ENCODE data around the gene UBXN6.

Gene UBXN6

DNA sequence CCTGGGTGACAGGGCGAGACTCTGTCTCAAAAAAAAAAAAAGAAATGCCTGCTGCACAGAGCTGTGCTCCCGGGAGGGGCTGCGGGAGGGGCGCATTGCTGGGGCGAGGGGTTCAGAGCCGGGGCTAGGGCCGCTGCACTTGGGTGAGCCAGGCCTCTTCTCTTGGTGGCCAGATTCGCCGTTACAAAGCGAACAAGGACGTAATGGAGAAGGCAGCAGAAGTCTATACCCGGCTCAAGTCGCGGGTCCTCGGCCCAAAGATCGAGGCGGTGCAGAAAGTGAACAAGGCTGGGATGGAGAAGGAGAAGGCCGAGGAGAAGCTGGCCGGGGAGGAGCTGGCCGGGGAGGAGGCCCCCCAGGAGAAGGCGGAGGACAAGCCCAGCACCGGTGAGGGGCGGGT lies 41.7 kb upstream of the UBXN6 start:
- no peak overlapping the region for H3K4me3 ChIP-seq (ENCODE audit: low read depth, low read length)
- TF ChIP-seq, protein P1, sequence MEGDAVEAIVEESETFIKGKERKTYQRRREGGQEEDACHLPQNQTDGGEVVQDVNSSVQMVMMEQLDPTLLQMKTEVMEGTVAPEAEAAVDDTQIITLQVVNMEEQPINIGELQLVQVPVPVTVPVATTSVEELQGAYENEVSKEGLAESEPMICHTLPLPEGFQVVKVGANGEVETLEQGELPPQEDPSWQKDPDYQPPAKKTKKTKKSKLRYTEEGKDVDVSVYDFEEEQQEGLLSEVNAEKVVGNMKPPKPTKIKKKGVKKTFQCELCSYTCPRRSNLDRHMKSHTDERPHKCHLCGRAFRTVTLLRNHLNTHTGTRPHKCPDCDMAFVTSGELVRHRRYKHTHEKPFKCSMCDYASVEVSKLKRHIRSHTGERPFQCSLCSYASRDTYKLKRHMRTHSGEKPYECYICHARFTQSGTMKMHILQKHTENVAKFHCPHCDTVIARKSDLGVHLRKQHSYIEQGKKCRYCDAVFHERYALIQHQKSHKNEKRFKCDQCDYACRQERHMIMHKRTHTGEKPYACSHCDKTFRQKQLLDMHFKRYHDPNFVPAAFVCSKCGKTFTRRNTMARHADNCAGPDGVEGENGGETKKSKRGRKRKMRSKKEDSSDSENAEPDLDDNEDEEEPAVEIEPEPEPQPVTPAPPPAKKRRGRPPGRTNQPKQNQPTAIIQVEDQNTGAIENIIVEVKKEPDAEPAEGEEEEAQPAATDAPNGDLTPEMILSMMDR (IDR thresholded peaks at IDR 0.05; ENCODE audit: low read depth, low read length), result no peak

DNA sequence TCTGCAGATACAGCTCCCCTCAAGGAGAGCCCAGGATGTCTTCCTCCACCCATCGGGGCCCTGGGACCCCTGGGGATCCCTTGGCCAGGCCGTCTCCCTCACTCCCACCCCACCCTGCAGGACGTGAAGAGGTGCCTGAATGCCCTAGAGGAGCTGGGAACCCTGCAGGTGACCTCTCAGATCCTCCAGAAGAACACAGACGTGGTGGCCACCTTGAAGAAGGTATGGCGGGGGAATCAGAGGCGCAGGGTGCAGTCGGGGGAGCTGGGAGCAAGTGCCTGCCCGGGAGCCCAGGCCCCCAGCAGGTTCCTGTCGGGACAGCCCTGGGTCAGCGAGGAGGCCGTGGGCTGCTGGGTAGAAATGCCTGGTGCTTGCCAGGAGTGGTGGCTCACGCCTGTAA lies 41.1 kb upstream of the UBXN6 start:
- TF ChIP-seq, protein P1 (IDR thresholded peaks at IDR 0.05; ENCODE audit: low read depth, low read length), result no peak
- no peak overlapping the region for H3K4me3 ChIP-seq (ENCODE audit: low read depth, low read length)

DNA sequence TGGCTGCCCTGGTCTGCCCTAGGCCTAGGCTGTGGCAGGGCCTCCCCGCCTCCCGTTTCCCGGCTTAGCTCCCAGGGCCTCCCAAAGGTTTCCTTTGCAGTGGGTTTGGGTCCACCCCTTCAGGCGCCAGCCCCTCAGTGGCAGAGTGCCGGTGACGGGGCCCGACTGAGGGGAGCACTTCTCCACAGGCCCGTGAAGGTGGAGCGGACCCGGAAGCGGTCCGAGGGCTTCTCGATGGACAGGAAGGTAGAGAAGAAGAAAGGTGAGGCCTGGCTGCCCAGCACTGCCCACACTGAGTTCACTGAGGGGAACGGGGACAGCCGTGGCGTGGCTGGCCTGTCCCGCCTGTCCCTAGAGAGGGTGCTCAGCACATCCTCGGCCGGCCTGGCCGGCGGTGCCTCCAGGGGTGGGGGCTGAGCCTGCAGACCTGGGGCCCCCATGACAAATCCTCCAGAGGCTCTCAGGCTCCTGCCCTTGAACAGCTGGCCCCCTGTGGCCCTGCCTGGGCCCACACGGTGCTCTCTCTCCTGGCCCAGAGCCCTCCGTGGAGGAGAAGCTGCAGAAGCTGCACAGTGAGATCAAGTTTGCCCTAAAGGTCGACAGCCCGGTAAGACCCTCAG lies 40.3 kb upstream of the UBXN6 start:
- no peak overlapping the region for H3K4me3 ChIP-seq (ENCODE audit: low read depth, low read length)
- TF ChIP-seq, protein P1 (IDR thresholded peaks at IDR 0.05; ENCODE audit: low read depth, low read length), result no peak

DNA sequence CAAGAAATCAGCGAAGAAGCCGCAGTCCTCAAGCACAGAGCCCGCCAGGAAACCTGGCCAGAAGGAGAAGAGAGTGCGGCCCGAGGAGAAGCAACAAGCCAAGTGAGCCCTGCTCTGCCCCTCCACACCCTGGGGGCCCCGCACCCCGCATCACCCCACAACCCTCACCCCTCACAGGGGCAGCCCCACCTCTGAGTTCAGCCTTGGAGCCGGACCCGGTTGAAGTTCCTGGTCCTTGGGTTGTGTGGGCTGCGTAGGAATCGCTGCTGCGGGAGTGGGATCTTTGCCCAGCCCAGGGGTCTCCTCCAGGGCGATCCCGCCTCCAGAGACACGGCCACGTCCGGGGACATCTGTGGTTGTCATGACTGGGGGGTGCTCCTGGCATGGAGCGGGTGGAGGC lies 38.7 kb upstream of the UBXN6 start:
- no peak overlapping the region for H3K4me3 ChIP-seq (ENCODE audit: low read depth, low read length)
- TF ChIP-seq, protein P1 (IDR thresholded peaks at IDR 0.05; ENCODE audit: low read depth, low read length), result no peak

- H3K4me3 ChIP-seq (ENCODE audit: low read depth, low read length), result no peak overlapping the region
- TF ChIP-seq, protein P1 (IDR thresholded peaks at IDR 0.05; ENCODE audit: low read depth, low read length), result no peak
Observed at GRCh38 chr19:4495471-4495870, 37.9 kb upstream of the UBXN6 start.

DNA sequence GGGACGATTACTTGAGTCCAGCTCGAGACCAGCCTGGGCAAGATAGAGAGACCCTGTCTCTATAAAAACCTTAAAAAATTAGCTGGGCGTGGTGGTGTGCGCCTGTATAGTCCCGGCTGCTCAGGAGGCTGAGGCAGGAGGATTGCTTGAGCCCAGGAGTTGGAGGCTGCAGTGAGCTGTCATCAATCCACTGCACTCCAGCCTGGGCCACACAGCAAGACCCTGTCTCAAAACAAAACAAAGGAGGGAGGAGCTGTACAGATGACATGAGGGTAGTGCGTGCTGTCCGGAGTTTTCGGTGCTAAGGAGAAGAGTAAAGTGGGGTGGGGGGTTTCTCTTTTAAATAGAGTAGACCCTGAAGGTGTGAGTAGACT lies 37.1 kb upstream of the UBXN6 start:
- TF ChIP-seq, protein P1 (IDR thresholded peaks at IDR 0.05; ENCODE audit: low read depth, low read length), result no peak
- H3K4me3 ChIP-seq (ENCODE audit: low read depth, low read length), result no peak overlapping the region

DNA sequence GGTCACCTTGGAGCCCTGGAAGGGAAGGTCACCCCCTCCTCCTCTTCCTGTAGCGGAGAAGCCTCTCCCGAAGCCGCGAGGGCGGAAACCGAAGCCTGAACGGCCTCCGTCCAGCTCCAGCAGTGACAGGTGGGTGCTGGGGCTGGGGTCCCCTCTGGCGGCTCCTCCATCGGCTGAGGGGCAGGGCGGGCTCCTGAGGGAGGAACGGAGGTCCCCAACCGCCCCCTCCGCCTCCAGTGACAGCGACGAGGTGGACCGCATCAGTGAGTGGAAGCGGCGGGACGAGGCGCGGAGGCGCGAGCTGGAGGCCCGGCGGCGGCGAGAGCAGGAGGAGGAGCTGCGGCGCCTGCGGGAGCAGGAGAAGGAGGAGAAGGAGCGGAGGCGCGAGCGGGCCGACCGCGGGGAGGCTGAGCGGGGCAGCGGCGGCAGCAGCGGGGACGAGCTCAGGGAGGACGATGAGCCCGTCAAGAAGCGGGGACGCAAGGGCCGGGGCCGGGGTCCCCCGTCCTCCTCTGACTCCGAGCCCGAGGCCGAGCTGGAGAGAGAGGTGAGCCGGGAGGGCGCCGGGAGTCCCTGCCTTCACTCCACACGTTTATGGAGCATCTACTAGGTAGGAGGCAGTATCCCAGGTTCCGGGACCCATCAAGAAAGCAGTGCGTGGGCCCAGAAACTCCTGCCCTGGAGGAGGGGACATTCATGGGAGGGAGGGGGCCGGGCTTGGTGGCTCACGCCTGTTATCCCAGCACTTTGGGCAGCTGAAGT lies 36.5 kb upstream of the UBXN6 start:
- no peak overlapping the region for H3K4me3 ChIP-seq (ENCODE audit: low read depth, low read length)
- TF ChIP-seq, protein P1 (IDR thresholded peaks at IDR 0.05; ENCODE audit: low read depth, low read length), result no peak

Measured in WI38 (cell line).